Trophoblast cell (in vitro differentiated cells and primary cell): Measurements from ENCODE around the gene BAK1.

ENCODE experiments used
- DNase-seq, 2 donors: peaks; one replicate each; pipeline ENCODE4 v3.0.0-alpha.2; 2016
- H2AFZ ChIP-seq: 2 replicates; pipeline ENCODE4 v1.6.1; 2013; ENCODE audit warnings: low read length, moderate library complexity, mild to moderate bottlenecking; ENCODE audit not compliant: insufficient read depth, poor library complexity
- H2AK5ac ChIP-seq: 2 replicates; pipeline ENCODE4 v1.6.1; 2013; ENCODE audit warnings: mild to moderate bottlenecking, low read length
- H2BK120ac ChIP-seq: 2 replicates; pipeline ENCODE4 v1.6.1; 2013; ENCODE audit warnings: low read length, mild to moderate bottlenecking, moderate library complexity; ENCODE audit not compliant: insufficient read depth, poor library complexity
- H2BK12ac ChIP-seq: 2 replicates; pipeline ENCODE4 v1.6.1; 2013; ENCODE audit warnings: mild to moderate bottlenecking, low read length, moderate library complexity
- H2BK5ac ChIP-seq: 2 replicates; pipeline ENCODE4 v1.6.1; 2013; ENCODE audit warnings: low read length, low read depth, moderate library complexity, mild to moderate bottlenecking; ENCODE audit not compliant: poor library complexity
- H3K14ac ChIP-seq: 2 replicates; pipeline ENCODE4 v1.6.1; 2013; ENCODE audit warnings: mild to moderate bottlenecking, low read length
- H3K18ac ChIP-seq: 2 replicates; pipeline ENCODE4 v1.6.1; 2013; ENCODE audit warnings: mild to moderate bottlenecking, low read length
- H3K23ac ChIP-seq: 2 replicates; pipeline ENCODE4 v1.6.1; 2013; ENCODE audit warnings: low read length
- H3K27ac ChIP-seq: 2 replicates; pipeline ENCODE4 v1.5.1; 2013; ENCODE audit warnings: low read depth, mild to moderate bottlenecking, inconsistent platforms, low read length, moderate library complexity
- H3K27me3 ChIP-seq: 2 replicates; pipeline ENCODE4 v1.6.1; 2013; ENCODE audit warnings: inconsistent platforms, mild to moderate bottlenecking, low read length, moderate library complexity; ENCODE audit not compliant: insufficient read depth
- H3K36me3 ChIP-seq, 2 experiments: 1 replicate in 1 of 2; 2 replicates in 1 of 2; pipeline ENCODE4 v1.6.1; 2013; ENCODE audit warnings: low read length in 2 of 2, mild to moderate bottlenecking in 2 of 2, moderate library complexity in 1 of 2; ENCODE audit not compliant: insufficient read depth in 2 of 2, control insufficient read depth in 1 of 2
- H3K4ac ChIP-seq: 2 replicates; pipeline ENCODE4 v1.6.1; 2013; ENCODE audit warnings: low read depth, mild to moderate bottlenecking, low read length, moderate library complexity
- H3K4me1 ChIP-seq, 2 experiments: 1 replicate in 1 of 2; 2 replicates in 1 of 2; pipeline ENCODE4 v1.6.1; 2013; ENCODE audit warnings: low read length in 2 of 2, mild to moderate bottlenecking in 2 of 2, moderate library complexity in 1 of 2; ENCODE audit not compliant: insufficient read depth in 2 of 2, control insufficient read depth in 1 of 2
- H3K4me2 ChIP-seq: 2 replicates; pipeline ENCODE4 v1.6.1; 2013; ENCODE audit warnings: inconsistent platforms, mild to moderate bottlenecking, low read length, moderate library complexity
- H3K4me3 ChIP-seq: 2 replicates; pipeline ENCODE4 v1.5.1; 2013; ENCODE audit warnings: mild to moderate bottlenecking, low read depth, low read length, inconsistent platforms
- H3K79me1 ChIP-seq: one replicate; pipeline ENCODE4 v1.6.1; 2013; ENCODE audit warnings: low read length
- H3K79me2 ChIP-seq: 2 replicates; pipeline ENCODE4 v1.6.1; 2013; ENCODE audit warnings: low read length, mild to moderate bottlenecking; ENCODE audit not compliant: control insufficient read depth, insufficient read depth, poor library complexity
- H3K9ac ChIP-seq: 2 replicates; pipeline ENCODE4 v1.6.1; 2013; ENCODE audit warnings: mild to moderate bottlenecking, low read length
- H3K9me3 ChIP-seq: 2 replicates; pipeline ENCODE4 v1.6.1; 2013; ENCODE audit warnings: low read depth, mild to moderate bottlenecking, control low read depth, inconsistent platforms, low read length; ENCODE audit not compliant: insufficient read depth
- H4K12ac ChIP-seq: 2 replicates; pipeline ENCODE4 v1.6.1; 2013; ENCODE audit warnings: low read depth, mild to moderate bottlenecking, low read length, moderate library complexity
- H4K8ac ChIP-seq: 2 replicates; pipeline ENCODE4 v1.6.1; 2013; ENCODE audit warnings: low read depth, mild to moderate bottlenecking, low read length, moderate library complexity
- H4K91ac ChIP-seq: one replicate; pipeline ENCODE4 v1.6.1; 2013; ENCODE audit warnings: low read depth, mild to moderate bottlenecking, low read length, moderate library complexity
- WGBS: extraction: QIAGEN DNeasy Blood & Tissue Kit; methylation state at CpG from one replicate; pipeline ENCODE4 v1.1.7; 2013; ENCODE audit warnings: missing lambda C conversion rate; ENCODE audit not compliant: insufficient read length, insufficient coverage; ENCODE audit errors: extremely low coverage; 5-methylcytosine and 5-hydroxymethylcytosine counted together

BAK1 gene

DNA sequence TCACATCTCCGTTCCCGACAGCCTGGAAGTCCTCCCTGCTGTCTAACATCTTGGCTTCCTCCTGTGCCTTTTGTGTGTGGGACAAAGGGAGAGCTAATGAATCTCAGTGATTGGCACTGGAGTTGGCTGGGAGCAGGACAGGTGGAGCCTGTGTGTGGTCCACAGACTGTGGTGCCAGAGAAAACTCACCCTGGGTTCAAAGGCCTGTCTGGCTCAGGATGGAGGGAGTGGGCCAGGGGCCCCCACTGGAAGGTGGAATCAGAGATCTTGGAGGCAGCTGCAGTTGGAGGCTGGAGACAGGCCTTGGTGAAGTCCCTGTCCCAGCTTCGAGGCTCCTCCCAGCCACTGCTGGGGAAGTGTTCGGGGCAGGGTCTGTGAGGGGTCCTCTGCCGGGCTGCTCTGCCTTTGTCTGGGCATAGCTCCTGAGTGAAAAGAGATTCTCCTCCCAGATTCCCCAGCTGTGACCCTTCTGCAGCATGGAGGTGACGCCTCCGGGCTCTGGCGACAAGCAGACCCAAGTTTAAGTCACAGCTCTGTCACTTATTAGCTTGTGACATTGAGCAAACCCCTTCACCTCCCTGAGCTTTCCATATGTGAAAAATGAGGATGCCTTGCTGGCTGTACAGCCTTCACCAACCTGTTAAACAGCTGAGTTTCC is 27.2 kb upstream of the BAK1 start:
- Histone ChIP-seq H3K23ac (no peak overlapping the region), H2BK5ac (no peak overlapping the region), H2BK12ac (no peak overlapping the region)

DNA sequence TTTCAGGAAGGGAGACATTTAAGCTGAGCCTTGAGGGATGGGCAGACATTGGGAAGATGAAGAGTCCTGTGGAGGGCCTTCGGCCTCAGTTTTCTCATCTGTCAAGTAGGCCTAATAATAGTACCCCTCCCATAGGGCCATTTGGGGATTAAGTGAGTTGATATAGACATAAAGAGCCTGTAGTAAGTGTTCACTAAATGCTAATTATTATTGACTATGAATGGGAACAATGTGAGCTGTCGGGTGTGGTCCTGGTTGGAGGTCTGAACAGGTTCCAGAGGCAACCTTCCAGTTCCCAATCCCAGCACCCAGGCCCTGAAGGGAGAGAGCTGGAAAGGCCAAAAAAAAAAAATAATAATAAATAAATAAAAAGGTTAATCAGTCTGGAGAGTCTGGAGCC is 26.6 kb upstream of the BAK1 start:
- no CpG with 5 or more reads among the region's 2 CpGs for WGBS
- Histone ChIP-seq H3K4me3 (no peak overlapping the region), H3K27me3 (no peaks in the 10 kb centered on the region)

More for the DNA sequence above, 27.2 kb upstream of the BAK1 start:
- Histone ChIP-seq H3K79me2 (no peaks in the 10 kb centered on the region), H3K4me3 (no peak overlapping the region), H4K8ac (no peak overlapping the region), H3K18ac (no peak overlapping the region), H3K14ac (no peak overlapping the region), H3K27ac (no peak overlapping the region), H3K4me1 (peaks cover 24 to 25% of the 10 kb centered on the region in 2 experiments), H3K79me1 (peaks cover 6% of the 10 kb centered on the region), H3K9ac (no peak overlapping the region), H3K4ac (no peak overlapping the region), H4K91ac (no peak overlapping the region), H3K4me2 (no peak overlapping the region), H2AK5ac (no peak overlapping the region), H3K9me3 (peaks cover 2% of the 10 kb centered on the region), H2AFZ (no peak overlapping the region), H4K12ac (no peak overlapping the region), H3K36me3 (no peaks in the 10 kb centered on the region), H2BK120ac (no peak overlapping the region), H3K27me3 (no peaks in the 10 kb centered on the region)
- WGBS = no CpG with 5 or more reads among the region's 8 CpGs
- DNase-seq = no peak

DNA sequence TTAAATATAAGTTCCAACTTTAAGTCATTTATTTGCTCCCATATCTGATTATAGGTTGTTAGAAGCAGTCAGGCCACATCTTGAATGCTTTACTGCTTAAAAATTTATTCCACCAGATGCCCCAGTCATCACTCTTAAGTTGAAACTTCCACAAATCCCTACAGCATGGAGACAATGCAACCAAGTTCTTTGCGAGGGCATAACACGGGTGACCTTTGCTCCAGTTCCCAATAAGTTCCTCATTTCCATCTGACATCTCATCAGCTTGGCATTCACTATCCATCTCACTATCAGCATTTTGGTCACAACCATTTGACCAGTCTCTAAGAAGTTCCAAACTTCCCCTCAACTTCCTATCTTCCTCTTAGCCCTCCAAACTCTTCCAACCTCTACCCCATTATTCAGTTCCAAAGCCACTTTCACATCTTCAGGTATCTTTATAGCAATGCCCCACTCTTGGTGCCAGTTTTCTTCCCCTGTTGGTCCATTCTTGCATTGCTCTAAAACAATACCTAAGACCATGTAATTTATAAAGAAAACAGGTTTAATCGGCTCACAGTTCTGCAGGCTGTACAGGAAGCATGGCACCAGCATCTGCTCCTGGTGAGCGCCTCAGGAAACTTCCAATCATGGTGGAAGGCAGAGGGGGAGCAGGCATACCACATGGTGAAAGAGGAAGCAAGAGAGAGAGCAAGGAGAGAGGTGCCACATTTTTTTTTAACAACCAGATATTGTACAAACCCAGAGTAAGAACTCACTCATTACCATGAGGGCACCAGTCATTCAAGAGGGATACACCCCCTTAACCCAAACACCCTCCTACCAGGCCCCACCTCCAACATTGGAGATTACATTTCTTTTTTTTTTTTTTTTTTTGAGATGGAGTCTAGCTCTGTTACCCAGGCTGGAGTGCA is 25.1 kb upstream of the BAK1 start:
- H3K27me3 ChIP-seq = no peaks in the 10 kb centered on the region
- peaks cover 12 to 14% of the 10 kb centered on the region in 2 experiments for H3K4me1 ChIP-seq
- no peak overlapping the region for H4K91ac ChIP-seq
- H3K9ac ChIP-seq = no peak overlapping the region
- no peak overlapping the region for H2BK12ac ChIP-seq
- H4K12ac ChIP-seq = no peak overlapping the region
- H3K36me3 ChIP-seq = no peaks in the 10 kb centered on the region
- DNase-seq = peak in 1 of 2 donors; percentile 63
- H3K4me2 ChIP-seq = no peak overlapping the region
- no peak overlapping the region for H3K14ac ChIP-seq
- H4K8ac ChIP-seq = no peak overlapping the region
- no peaks in the 10 kb centered on the region for H3K79me2 ChIP-seq
- no CpG with 5 or more reads among the region's 4 CpGs for WGBS
- H3K4ac ChIP-seq = no peak overlapping the region
- H2AFZ ChIP-seq = no peak overlapping the region
- no peak overlapping the region for H2AK5ac ChIP-seq
- peaks cover 3% of the 10 kb centered on the region for H3K79me1 ChIP-seq
- no peak overlapping the region for H3K4me3 ChIP-seq
- no peak overlapping the region for H2BK5ac ChIP-seq
- no peak overlapping the region for H3K23ac ChIP-seq
- H3K27ac ChIP-seq = no peak overlapping the region
- H3K9me3 ChIP-seq = no peaks in the 10 kb centered on the region
- no peak overlapping the region for H3K18ac ChIP-seq
- H2BK120ac ChIP-seq = no peak overlapping the region

More for the DNA sequence above, 26.6 kb upstream of the BAK1 start:
- Histone ChIP-seq H3K14ac (no peak overlapping the region), H3K36me3 (no peaks in the 10 kb centered on the region), H2AFZ (no peak overlapping the region), H3K9ac (no peak overlapping the region), H3K23ac (no peak overlapping the region), H3K4me1 (peaks cover 24 to 25% of the 10 kb centered on the region in 2 experiments), H4K91ac (no peak overlapping the region), H3K79me2 (no peaks in the 10 kb centered on the region), H3K27ac (no peak overlapping the region), H4K12ac (no peak overlapping the region), H3K4ac (no peak overlapping the region), H3K9me3 (no peaks in the 10 kb centered on the region), H3K18ac (no peak overlapping the region), H3K4me2 (no peak overlapping the region), H2BK5ac (no peak overlapping the region), H2AK5ac (no peak overlapping the region), H2BK120ac (no peak overlapping the region), H3K79me1 (peaks cover 6% of the 10 kb centered on the region), H4K8ac (no peak overlapping the region), H2BK12ac (no peak overlapping the region)
- DNase-seq = no peak

DNA sequence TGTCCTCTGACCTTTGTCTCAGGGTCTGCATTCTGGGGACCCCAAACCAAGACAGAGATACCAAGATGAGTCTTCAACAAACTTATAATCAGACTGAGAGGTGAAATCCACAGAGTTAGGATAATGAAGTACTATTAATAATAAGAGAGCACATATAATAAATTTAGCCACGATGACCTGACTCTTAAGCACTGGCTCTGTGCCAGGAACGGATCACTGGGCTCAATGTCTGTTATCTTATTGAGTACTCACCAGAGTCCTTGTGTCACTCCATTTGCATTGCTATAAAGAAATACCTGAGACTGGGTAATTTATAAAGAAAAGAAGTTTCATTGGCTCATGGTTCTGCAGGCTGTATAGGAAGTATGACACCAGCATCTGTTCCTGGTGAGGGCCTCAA is 22.1 kb upstream of the BAK1 start:
- Histone ChIP-seq H3K4me2 (no peak overlapping the region), H2BK12ac (no peak overlapping the region), H3K14ac (no peak overlapping the region), H3K23ac (no peak overlapping the region), H3K4me3 (no peak overlapping the region), H3K27me3 (no peaks in the 10 kb centered on the region), H3K79me1 (no peaks in the 10 kb centered on the region), H3K18ac (no peak overlapping the region), H3K9me3 (no peaks in the 10 kb centered on the region), H4K91ac (no peak overlapping the region), H3K4ac (no peak overlapping the region), H3K79me2 (no peaks in the 10 kb centered on the region), H3K27ac (no peak overlapping the region), H4K12ac (no peak overlapping the region), H2BK120ac (no peak overlapping the region), H3K9ac (no peak overlapping the region), H4K8ac (no peak overlapping the region), H3K36me3 (no peaks in the 10 kb centered on the region), H2BK5ac (no peak overlapping the region), H2AK5ac (no peak overlapping the region), H3K4me1 (no peaks in the 10 kb centered on the region), H2AFZ (no peak overlapping the region)
- DNase-seq = no peak
- no CpG with 5 or more reads among the region's 2 CpGs for WGBS
